Measurements from ENCODE around the gene ACY1.

The ACY1 gene

DNA sequence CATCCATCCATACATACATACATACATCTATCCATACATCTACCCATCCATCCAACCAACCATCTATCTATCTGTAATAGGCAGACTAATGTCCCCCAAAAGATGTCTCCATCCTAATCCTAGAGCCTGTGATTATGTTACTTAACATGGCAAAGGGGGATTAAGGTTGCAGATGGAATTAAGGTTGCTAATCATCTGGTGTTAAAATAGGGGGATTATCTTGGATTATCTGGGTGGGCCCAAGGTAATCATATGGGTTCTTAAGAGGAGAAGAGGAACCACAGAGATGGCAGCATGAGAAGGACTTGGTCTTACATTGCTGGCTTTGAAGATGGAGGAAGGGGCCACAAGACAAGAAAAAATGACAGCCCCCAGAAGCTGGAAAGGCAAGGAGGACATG is 27.1 kb downstream of the ACY1 start:
- Histone ChIP-seq H3K27ac (no peak overlapping the region), H3K4me3 (no peak overlapping the region)
- TF ChIP-seq, protein P1, sequence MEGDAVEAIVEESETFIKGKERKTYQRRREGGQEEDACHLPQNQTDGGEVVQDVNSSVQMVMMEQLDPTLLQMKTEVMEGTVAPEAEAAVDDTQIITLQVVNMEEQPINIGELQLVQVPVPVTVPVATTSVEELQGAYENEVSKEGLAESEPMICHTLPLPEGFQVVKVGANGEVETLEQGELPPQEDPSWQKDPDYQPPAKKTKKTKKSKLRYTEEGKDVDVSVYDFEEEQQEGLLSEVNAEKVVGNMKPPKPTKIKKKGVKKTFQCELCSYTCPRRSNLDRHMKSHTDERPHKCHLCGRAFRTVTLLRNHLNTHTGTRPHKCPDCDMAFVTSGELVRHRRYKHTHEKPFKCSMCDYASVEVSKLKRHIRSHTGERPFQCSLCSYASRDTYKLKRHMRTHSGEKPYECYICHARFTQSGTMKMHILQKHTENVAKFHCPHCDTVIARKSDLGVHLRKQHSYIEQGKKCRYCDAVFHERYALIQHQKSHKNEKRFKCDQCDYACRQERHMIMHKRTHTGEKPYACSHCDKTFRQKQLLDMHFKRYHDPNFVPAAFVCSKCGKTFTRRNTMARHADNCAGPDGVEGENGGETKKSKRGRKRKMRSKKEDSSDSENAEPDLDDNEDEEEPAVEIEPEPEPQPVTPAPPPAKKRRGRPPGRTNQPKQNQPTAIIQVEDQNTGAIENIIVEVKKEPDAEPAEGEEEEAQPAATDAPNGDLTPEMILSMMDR (IDR thresholded peaks at IDR 0.05), result no peak
- no peak for DNase-seq (ENCODE audit: low spot score)

DNA sequence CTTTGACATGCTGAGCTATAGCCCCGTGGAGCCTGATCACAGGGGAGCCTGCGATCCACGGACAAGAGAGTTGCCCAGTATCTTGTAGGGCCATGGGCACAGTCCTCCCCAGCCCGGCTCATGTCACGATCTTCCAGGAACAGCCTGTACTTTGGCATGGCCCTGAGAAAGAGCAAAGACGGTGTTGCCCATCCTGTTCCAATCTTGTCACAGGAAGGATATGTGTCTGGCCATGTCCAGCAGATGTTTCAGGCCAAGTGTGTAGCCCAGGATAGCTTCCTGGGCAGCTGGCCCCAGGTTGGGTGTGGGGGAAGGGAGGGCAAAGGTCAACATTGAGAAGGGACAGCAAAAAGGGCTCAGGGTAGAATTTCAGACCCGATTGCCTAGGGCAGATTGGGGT is 29.4 kb downstream of the ACY1 start:
- no peak overlapping the region for H3K27ac ChIP-seq
- H3K4me3 ChIP-seq, result no peak overlapping the region
- TF ChIP-seq, protein P1 (IDR thresholded peaks at IDR 0.05), result no peak
- DNase-seq (ENCODE audit: low spot score), result no peak

DNA sequence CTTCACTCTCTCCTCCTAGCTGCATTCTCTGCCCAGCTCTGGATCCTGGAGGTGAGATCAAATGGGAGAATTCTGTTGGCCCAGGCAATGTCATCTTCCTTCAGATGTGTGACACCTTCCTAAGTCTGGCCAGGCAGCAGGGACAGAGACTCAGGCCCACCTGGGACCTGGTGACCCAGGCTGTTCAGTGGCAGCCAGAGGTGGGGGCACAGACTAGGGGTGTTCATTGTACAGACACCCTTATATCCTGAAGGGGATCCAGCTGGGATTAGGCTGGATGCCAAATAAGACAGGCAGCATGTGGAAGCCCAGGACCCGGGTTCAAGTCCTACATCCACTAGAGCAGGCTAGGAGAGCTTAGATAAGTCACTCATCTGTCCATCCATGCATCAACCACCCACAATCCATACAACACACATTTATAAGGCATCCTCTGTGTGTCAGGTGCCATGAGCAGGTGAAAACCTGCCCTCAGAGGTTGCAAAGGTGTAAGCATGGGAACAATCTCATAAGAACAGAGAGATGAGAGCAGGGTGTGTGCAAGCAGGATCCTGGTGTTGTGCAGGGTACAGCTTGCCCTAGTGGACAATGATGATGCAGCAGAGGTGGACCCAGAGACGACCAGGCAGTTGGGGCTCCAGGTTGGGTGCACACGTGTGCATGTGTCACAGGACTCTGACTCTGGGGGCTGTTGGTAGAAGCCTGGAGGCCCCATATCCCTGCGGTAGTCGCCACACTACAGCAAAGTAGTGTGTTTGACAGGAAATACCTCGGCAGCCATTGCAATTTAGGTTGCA is 30.7 kb downstream of the ACY1 start:
- TF ChIP-seq, protein P1 (IDR thresholded peaks at IDR 0.05), result no peak
- no peak for DNase-seq (ENCODE audit: low spot score)
- H3K4me3 ChIP-seq, result no peak overlapping the region
- H3K27ac ChIP-seq, result no peak overlapping the region

GRCh38 chr3:52014613-52015012 is 31.3 kb downstream of the ACY1 start:
- no peak for DNase-seq (ENCODE audit: low spot score)
- Histone ChIP-seq H3K27ac (no peak overlapping the region), H3K4me3 (no peak overlapping the region)
- TF ChIP-seq, protein P1 (IDR thresholded peaks at IDR 0.05), result no peak

GRCh38 chr3:52015438-52016228 is 32.3 kb downstream of the ACY1 start:
- no peak for DNase-seq (ENCODE audit: low spot score)
- TF ChIP-seq, protein P1 (IDR thresholded peaks at IDR 0.05), result no peak
- Histone ChIP-seq H3K4me3 (no peak overlapping the region), H3K27ac (no peak overlapping the region)

GRCh38 chr3:52017586-52017985 is 34.3 kb downstream of the ACY1 start:
- no peak for DNase-seq (ENCODE audit: low spot score)
- Histone ChIP-seq H3K4me3 (no peak overlapping the region), H3K27ac (peak overlapping the region; percentile 89 to 99)
- TF ChIP-seq, protein P1 (IDR thresholded peaks at IDR 0.05), result no peak
